ENCODE data around the gene ST8SIA4. TPM values are rescaled to one million over a fixed set of nuclear protein-coding genes. Genes with fewer than 3 reads are reported as not detected.

Gene ST8SIA4
- total RNA-seq, 4 donors from 2014 or later: 1.6 to 4.4 (median 2.8) TPM

DNA sequence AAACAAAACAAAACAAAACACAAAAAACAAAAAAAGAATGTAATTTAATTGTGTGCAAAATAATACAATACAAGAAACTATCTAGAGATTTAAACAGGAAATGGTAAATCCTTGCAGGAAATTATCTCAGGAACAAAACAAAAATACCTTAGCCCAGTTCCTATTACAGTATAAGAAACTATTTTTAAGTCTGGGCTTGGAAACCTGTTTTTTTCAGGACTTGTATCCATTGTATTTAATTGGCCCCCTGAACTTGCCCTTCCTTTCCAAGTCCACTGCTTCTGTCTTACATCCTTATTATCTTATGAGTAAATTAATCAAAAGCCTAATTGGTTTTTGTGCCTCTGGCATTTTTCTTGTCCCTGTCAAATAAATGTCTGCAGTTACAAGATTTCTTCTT, 48.5 kb downstream of the ST8SIA4 start:
- intact Hi-C loops (cut with DNase I): no loop called here
- H3K27ac ChIP-seq: no peak overlapping the region

DNA sequence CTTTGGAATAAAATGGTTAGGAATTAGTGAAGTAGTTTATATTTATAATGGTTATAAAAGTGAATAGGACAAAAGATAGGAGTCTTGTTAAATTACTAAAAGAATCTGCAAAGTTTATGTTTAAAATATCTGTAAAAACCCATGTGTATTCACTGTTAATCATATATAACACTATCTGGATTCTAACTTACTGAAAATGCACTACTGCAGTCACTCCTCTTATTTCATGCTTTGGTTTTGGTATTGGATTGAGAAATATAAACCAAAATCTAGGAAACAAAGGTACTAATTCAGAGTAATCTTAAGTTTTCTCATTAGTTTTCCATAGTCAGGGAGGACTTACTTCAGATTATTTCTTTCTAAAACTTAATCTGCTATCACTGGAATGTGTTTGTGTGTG, 49.5 kb downstream of the ST8SIA4 start:
- Histone ChIP-seq H3K27ac (peak overlapping the region in 1 of 4 donors; percentile 23), H3K9me3 (no peaks in the 10 kb centered on the region), H3K4me1 (peaks cover 0 to 4% (median 0%) of the 10 kb centered on the region in 3 donors), H3K4me3 (no peak overlapping the region), H3K36me3 (no peaks in the 10 kb centered on the region), H3K27me3 (no peaks in the 10 kb centered on the region)
- no peak for TF ChIP-seq POLR2A (IDR thresholded peaks at IDR 0.05)
- TF ChIP-seq, protein P1, sequence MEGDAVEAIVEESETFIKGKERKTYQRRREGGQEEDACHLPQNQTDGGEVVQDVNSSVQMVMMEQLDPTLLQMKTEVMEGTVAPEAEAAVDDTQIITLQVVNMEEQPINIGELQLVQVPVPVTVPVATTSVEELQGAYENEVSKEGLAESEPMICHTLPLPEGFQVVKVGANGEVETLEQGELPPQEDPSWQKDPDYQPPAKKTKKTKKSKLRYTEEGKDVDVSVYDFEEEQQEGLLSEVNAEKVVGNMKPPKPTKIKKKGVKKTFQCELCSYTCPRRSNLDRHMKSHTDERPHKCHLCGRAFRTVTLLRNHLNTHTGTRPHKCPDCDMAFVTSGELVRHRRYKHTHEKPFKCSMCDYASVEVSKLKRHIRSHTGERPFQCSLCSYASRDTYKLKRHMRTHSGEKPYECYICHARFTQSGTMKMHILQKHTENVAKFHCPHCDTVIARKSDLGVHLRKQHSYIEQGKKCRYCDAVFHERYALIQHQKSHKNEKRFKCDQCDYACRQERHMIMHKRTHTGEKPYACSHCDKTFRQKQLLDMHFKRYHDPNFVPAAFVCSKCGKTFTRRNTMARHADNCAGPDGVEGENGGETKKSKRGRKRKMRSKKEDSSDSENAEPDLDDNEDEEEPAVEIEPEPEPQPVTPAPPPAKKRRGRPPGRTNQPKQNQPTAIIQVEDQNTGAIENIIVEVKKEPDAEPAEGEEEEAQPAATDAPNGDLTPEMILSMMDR (IDR thresholded peaks at IDR 0.05): no peak
- DNase-seq: no peak
- intact Hi-C loops (cut with DNase I): no loop called here

More for the DNA sequence above, 48.5 kb downstream of the ST8SIA4 start:
- TF ChIP-seq, protein P1 (IDR thresholded peaks at IDR 0.05): no peak
- no peak for TF ChIP-seq POLR2A (IDR thresholded peaks at IDR 0.05)
- Histone ChIP-seq H3K4me1 (peaks cover 0 to 4% (median 0%) of the 10 kb centered on the region in 3 donors), H3K36me3 (no peaks in the 10 kb centered on the region), H3K27me3 (no peaks in the 10 kb centered on the region), H3K9me3 (no peaks in the 10 kb centered on the region), H3K4me3 (no peak overlapping the region)
- DNase-seq: no peak

DNA sequence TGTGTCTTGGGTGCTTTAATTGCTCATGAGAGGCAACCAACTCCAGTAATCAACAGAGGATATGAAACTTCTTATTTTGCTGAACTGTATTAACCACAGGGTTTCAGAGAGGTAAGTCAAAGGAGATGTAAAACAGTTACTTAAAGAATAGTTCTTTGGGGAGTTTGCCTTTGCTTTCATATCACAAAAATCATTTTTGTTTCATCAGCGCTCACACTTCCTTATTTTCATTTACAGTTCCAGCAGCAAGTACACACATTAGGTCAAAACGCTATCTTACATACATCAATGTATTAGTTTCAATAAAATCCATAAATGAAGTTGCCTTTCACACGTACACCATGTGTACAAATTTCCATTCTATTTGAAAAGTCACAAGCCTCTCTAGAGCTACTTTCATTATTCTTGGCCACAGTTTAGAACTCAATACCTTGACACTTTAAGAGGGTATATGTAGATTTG, 50.1 kb downstream of the ST8SIA4 start:
- Histone ChIP-seq H3K36me3 (no peaks in the 10 kb centered on the region), H3K27me3 (no peaks in the 10 kb centered on the region), H3K27ac (peak overlapping the region in 1 of 4 donors; percentile 23), H3K9me3 (no peaks in the 10 kb centered on the region), H3K4me1 (peaks cover 0 to 4% (median 0%) of the 10 kb centered on the region in 3 donors), H3K4me3 (no peak overlapping the region)
- TF ChIP-seq, protein P1 (IDR thresholded peaks at IDR 0.05): no peak
- TF ChIP-seq POLR2A (IDR thresholded peaks at IDR 0.05): no peak
- 57 to 76% methylated on average over 3 of the region's 3 CpGs for WGBS, 2 donors
- no peak for DNase-seq
- intact Hi-C loops (cut with DNase I): no loop called here

DNA sequence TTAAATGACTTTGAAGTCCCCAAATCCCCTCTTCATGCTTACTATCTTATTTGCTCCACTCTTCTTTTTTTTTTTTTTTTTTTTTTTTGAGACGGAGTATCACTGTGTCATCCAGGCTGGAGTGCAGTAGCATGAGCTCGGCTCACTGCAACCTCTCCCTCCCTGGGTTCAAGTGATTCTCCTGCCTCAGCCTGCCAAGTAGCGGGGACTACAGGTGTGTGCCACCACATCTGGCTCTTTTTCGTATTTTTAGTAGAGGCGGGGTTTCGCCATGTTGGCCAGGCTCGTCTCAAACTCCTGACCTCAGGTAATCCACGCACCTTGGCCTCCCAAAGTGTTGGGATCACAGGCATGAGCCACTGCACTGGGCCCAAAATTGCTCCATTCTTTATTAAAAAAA, 51.0 kb downstream of the ST8SIA4 start:
- WGBS, 2 donors: 94 to 98% methylated on average over 5 to 8 of the region's 8 CpGs
- no peaks in the 10 kb centered on the region for H3K9me3 ChIP-seq
- DNase-seq: no peak
- peaks cover 0 to 4% (median 0%) of the 10 kb centered on the region in 3 donors for H3K4me1 ChIP-seq
- H3K4me3 ChIP-seq: no peak overlapping the region
- TF ChIP-seq, protein P1 (IDR thresholded peaks at IDR 0.05): no peak
- TF ChIP-seq POLR2A (IDR thresholded peaks at IDR 0.05): no peak
- no peak overlapping the region for H3K27ac ChIP-seq
- no peaks in the 10 kb centered on the region for H3K27me3 ChIP-seq
- intact Hi-C loops (cut with DNase I): no loop called here
- H3K36me3 ChIP-seq: no peaks in the 10 kb centered on the region

DNA sequence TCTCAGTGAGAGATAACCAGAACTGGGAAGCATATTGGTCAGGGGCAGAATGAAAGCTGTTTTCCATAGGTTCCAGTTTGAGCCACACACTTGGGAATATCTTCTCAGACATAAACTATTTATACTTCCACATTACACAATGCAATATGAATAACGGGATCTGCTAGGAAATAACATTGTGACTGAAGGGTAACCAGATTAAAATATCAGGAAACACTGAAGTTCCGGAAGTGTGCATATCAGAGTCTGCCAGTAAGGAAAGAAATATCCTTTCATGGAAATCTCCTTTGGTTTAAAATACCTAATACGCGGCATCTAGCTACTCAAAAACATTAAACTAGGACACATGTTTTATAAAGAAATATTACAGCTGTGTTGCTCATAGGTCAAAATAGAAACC, 56.3 kb downstream of the ST8SIA4 start:
- Histone ChIP-seq H3K4me1 (no peaks in the 10 kb centered on the region), H3K4me3 (no peak overlapping the region), H3K36me3 (no peaks in the 10 kb centered on the region), H3K27ac (peak overlapping the region in 2 of 4 donors; percentile 7 to 19), H3K9me3 (no peaks in the 10 kb centered on the region), H3K27me3 (no peaks in the 10 kb centered on the region)
- DNase-seq: no peak
- TF ChIP-seq, protein P1 (IDR thresholded peaks at IDR 0.05): no peak
- no peak for TF ChIP-seq POLR2A (IDR thresholded peaks at IDR 0.05)
- intact Hi-C loops (cut with DNase I): no loop called here
- 36 to 51% methylated on average over 4 of the region's 4 CpGs for WGBS, 2 donors

Measured in esophagus squamous epithelium (tissue), 5 donors.